AG20443 (cell line): ENCODE measurements around the gene RBPMS2.
"Not testable (repeated sequence)": the region's sequence is repeated elsewhere in the genome, so short reads cannot be mapped to it uniquely, and the experiment has no call there.

Experiments
- DNase-seq: peaks from one replicate; pipeline ENCODE4 v3.0.0; 2012; ENCODE audit warnings: low spot score, mixed read lengths

The RBPMS2 gene

GRCh38 chr15:64775551-64776401 lies at the start of gene RBPMS2:
Gene RBPMS2, minus strand, starts transcription at chr15:64775589. Its CDS starts 270 bp downstream, at chr15:64775319.
- DNase-seq, result peak; percentile 43

- DNase-seq, result no peak
Measured at GRCh38 chr15:64824929-64825430, 49.6 kb upstream of the RBPMS2 start.

- DNase-seq, result no peak
Measured at GRCh38 chr15:64816452-64816851, 41.1 kb upstream of the RBPMS2 start.

- DNase-seq, result not testable (repeated sequence)
Measured at GRCh38 chr15:64814965-64815364, 39.6 kb upstream of the RBPMS2 start.

- not testable (repeated sequence) for DNase-seq
Measured at GRCh38 chr15:64814283-64814682, 38.9 kb upstream of the RBPMS2 start.

GRCh38 chr15:64813075-64813474 lies 37.7 kb upstream of the RBPMS2 start:
- DNase-seq, result no peak

- no peak for DNase-seq
Measured at GRCh38 chr15:64810497-64811326, 35.3 kb upstream of the RBPMS2 start.

GRCh38 chr15:64809649-64810496 lies 34.5 kb upstream of the RBPMS2 start:
- DNase-seq, result peak; percentile 92

GRCh38 chr15:64808785-64809453 lies 33.5 kb upstream of the RBPMS2 start:
- no peak for DNase-seq

- DNase-seq, result no peak
Measured at GRCh38 chr15:64807751-64808222, 32.4 kb upstream of the RBPMS2 start.

- no peak for DNase-seq
Measured at GRCh38 chr15:64807051-64807749, 31.8 kb upstream of the RBPMS2 start.

GRCh38 chr15:64806509-64806908 lies 31.1 kb upstream of the RBPMS2 start:
- DNase-seq, result no peak

- DNase-seq, result no peak
Measured at GRCh38 chr15:64804619-64805018, 29.2 kb upstream of the RBPMS2 start.

GRCh38 chr15:64803526-64803925 lies 28.1 kb upstream of the RBPMS2 start:
- DNase-seq, result no peak

- no peak for DNase-seq
Measured at GRCh38 chr15:64800476-64800875, 25.1 kb upstream of the RBPMS2 start.

- not testable (repeated sequence) for DNase-seq
Measured at GRCh38 chr15:64798905-64799304, 23.5 kb upstream of the RBPMS2 start.

GRCh38 chr15:64795921-64796320 lies 20.5 kb upstream of the RBPMS2 start:
- DNase-seq, result not testable (repeated sequence)

- not testable (repeated sequence) for DNase-seq
Measured at GRCh38 chr15:64795299-64795698, 19.9 kb upstream of the RBPMS2 start.

GRCh38 chr15:64792282-64792681 lies 16.9 kb upstream of the RBPMS2 start:
- no peak for DNase-seq

GRCh38 chr15:64791401-64791800 lies 16.0 kb upstream of the RBPMS2 start:
- no peak for DNase-seq
